ENCODE results near the gene CA12.
"Not testable (repeated sequence)": the region's sequence is repeated elsewhere in the genome, so short reads cannot be mapped to it uniquely, and the experiment has no call there.

CA12 gene

GRCh38 chr15:63417721-63418120 is 36.1 kb upstream of the CA12 start:
- Histone ChIP-seq H3K4me3 (no peak overlapping the region), H3K27ac (no peak overlapping the region), H3K36me3 (ENCODE audit: insufficient read depth, low read length) (no peaks in the 10 kb centered on the region), H3K9me3 (ENCODE audit: low read depth, low read length) (no peaks in the 10 kb centered on the region), H3K9ac (ENCODE audit: insufficient read length) (no peak overlapping the region)
- TF ChIP-seq EZH2 (IDR thresholded peaks at IDR 0.05) (no peak), POLR2AphosphoS5 (IDR thresholded peaks at IDR 0.05; ENCODE audit: borderline replicate concordance, low read depth, low read length) (no peak), FOXP2 (optimal IDR thresholded peaks at IDR 0.05; ENCODE audit: control extremely low read depth, extremely low read length, insufficient read depth) (no peak)
- no peak for DNase-seq (ENCODE audit: low read depth, low spot score)

- H3K4me3 ChIP-seq, H3K27ac ChIP-seq: not testable (repeated sequence)
These were observed 35.6 kb upstream of the CA12 start for GRCh38 chr15:63417274-63417673.

GRCh38 chr15:63414474-63415120 is 33.0 kb upstream of the CA12 start:
- no peak overlapping the region for H3K9ac ChIP-seq (ENCODE audit: insufficient read length)
- H3K4me3 ChIP-seq: no peak overlapping the region
- DNase-seq (ENCODE audit: low read depth, low spot score): no peak
- no peaks in the 10 kb centered on the region for H3K9me3 ChIP-seq (ENCODE audit: low read depth, low read length)
- H3K36me3 ChIP-seq (ENCODE audit: insufficient read depth, low read length): no peaks in the 10 kb centered on the region
- no peak for TF ChIP-seq POLR2AphosphoS5 (IDR thresholded peaks at IDR 0.05; ENCODE audit: borderline replicate concordance, low read depth, low read length)
- no peak overlapping the region for H3K27ac ChIP-seq

More at GRCh38 chr15:63417274-63417673, 35.6 kb upstream of the CA12 start:
- not testable (repeated sequence) for H3K36me3 ChIP-seq (ENCODE audit: insufficient read depth, low read length); DNase-seq (ENCODE audit: low read depth, low spot score); H3K9ac ChIP-seq (ENCODE audit: insufficient read length); H3K9me3 ChIP-seq (ENCODE audit: low read depth, low read length)

- no peaks in the 10 kb centered on the region for H3K9me3 ChIP-seq (ENCODE audit: low read depth, low read length)
- no peak overlapping the region for H3K4me3 ChIP-seq
- no peaks in the 10 kb centered on the region for H3K36me3 ChIP-seq (ENCODE audit: insufficient read depth, low read length)
- H3K27ac ChIP-seq: no peak overlapping the region
- TF ChIP-seq EZH2 (IDR thresholded peaks at IDR 0.05) (no peak), FOXP2 (optimal IDR thresholded peaks at IDR 0.05; ENCODE audit: control extremely low read depth, extremely low read length, insufficient read depth) (no peak)
- no peak for DNase-seq (ENCODE audit: low read depth, low spot score)
- H3K9ac ChIP-seq (ENCODE audit: insufficient read length): no peak overlapping the region
These were observed 30.9 kb upstream of the CA12 start for GRCh38 chr15:63412551-63412950.

GRCh38 chr15:63411866-63412265 is 30.2 kb upstream of the CA12 start:
- Histone ChIP-seq H3K4me3 (no peak overlapping the region), H3K9ac (ENCODE audit: insufficient read length) (no peak overlapping the region), H3K9me3 (ENCODE audit: low read depth, low read length) (no peaks in the 10 kb centered on the region), H3K27ac (no peak overlapping the region), H3K36me3 (ENCODE audit: insufficient read depth, low read length) (no peaks in the 10 kb centered on the region)
- no peak for TF ChIP-seq EZH2 (IDR thresholded peaks at IDR 0.05)
- no peak for TF ChIP-seq POLR2AphosphoS5 (IDR thresholded peaks at IDR 0.05; ENCODE audit: borderline replicate concordance, low read depth, low read length)
- no peak for TF ChIP-seq FOXP2 (optimal IDR thresholded peaks at IDR 0.05; ENCODE audit: control extremely low read depth, extremely low read length, insufficient read depth)
- DNase-seq (ENCODE audit: low read depth, low spot score): no peak

GRCh38 chr15:63409179-63409578 is 27.5 kb upstream of the CA12 start:
- Histone ChIP-seq H3K9me3 (ENCODE audit: low read depth, low read length) (no peaks in the 10 kb centered on the region), H3K9ac (ENCODE audit: insufficient read length) (no peak overlapping the region), H3K27ac (no peak overlapping the region), H3K4me3 (no peak overlapping the region), H3K36me3 (ENCODE audit: insufficient read depth, low read length) (no peaks in the 10 kb centered on the region)
- DNase-seq (ENCODE audit: low read depth, low spot score): no peak
- no peak for TF ChIP-seq FOXP2 (optimal IDR thresholded peaks at IDR 0.05; ENCODE audit: control extremely low read depth, extremely low read length, insufficient read depth)
- TF ChIP-seq EZH2 (IDR thresholded peaks at IDR 0.05): no peak
- no peak for TF ChIP-seq POLR2AphosphoS5 (IDR thresholded peaks at IDR 0.05; ENCODE audit: borderline replicate concordance, low read depth, low read length)

- Histone ChIP-seq H3K9ac (ENCODE audit: insufficient read length) (no peak overlapping the region), H3K4me3 (no peak overlapping the region), H3K27ac (no peak overlapping the region), H3K36me3 (ENCODE audit: insufficient read depth, low read length) (no peaks in the 10 kb centered on the region), H3K9me3 (ENCODE audit: low read depth, low read length) (no peaks in the 10 kb centered on the region)
- TF ChIP-seq POLR2AphosphoS5 (IDR thresholded peaks at IDR 0.05; ENCODE audit: borderline replicate concordance, low read depth, low read length) (peak; percentile 68; the same call in 1 of the 2 replicates), EZH2 (IDR thresholded peaks at IDR 0.05) (no peak)
- DNase-seq (ENCODE audit: low read depth, low spot score): peak; percentile 93
These were observed 26.9 kb upstream of the CA12 start for GRCh38 chr15:63408524-63408923.

GRCh38 chr15:63407612-63408011 is 26.0 kb upstream of the CA12 start:
- H3K9me3 ChIP-seq (ENCODE audit: low read depth, low read length): no peaks in the 10 kb centered on the region
- peak; percentile 84 for DNase-seq (ENCODE audit: low read depth, low spot score)
- no peak overlapping the region for H3K9ac ChIP-seq (ENCODE audit: insufficient read length)
- TF ChIP-seq FOXP2 (optimal IDR thresholded peaks at IDR 0.05; ENCODE audit: control extremely low read depth, extremely low read length, insufficient read depth) (no peak), POLR2AphosphoS5 (IDR thresholded peaks at IDR 0.05; ENCODE audit: borderline replicate concordance, low read depth, low read length) (peak; percentile 44; the same call in 1 of the 2 replicates)
- no peaks in the 10 kb centered on the region for H3K36me3 ChIP-seq (ENCODE audit: insufficient read depth, low read length)
- H3K4me3 ChIP-seq: no peak overlapping the region
- 0 out of 2 replicates have a peak overlapping the region, but pooled peaks have one; percentile 65 for H3K27ac ChIP-seq

GRCh38 chr15:63405683-63406390 is 24.2 kb upstream of the CA12 start:
- TF ChIP-seq EZH2 (IDR thresholded peaks at IDR 0.05) (no peak), POLR2AphosphoS5 (IDR thresholded peaks at IDR 0.05; ENCODE audit: borderline replicate concordance, low read depth, low read length) (no peak), FOXP2 (optimal IDR thresholded peaks at IDR 0.05; ENCODE audit: control extremely low read depth, extremely low read length, insufficient read depth) (no peak)
- H3K36me3 ChIP-seq (ENCODE audit: insufficient read depth, low read length): no peaks in the 10 kb centered on the region
- no peak overlapping the region for H3K9ac ChIP-seq (ENCODE audit: insufficient read length)
- H3K27ac ChIP-seq: no peak overlapping the region
- DNase-seq (ENCODE audit: low read depth, low spot score): no peak
- no peak overlapping the region for H3K4me3 ChIP-seq
- no peaks in the 10 kb centered on the region for H3K9me3 ChIP-seq (ENCODE audit: low read depth, low read length)
